Endothelial cell of umbilical vein (primary cell): ENCODE measurements around the gene FXYD6. TPM values are rescaled to one million over a fixed set of nuclear protein-coding genes. Genes with fewer than 3 reads are reported as not detected.

ENCODE experiments used
- BruUV-seq: library from RNA; stranded (reverse); fragments of 400-500 nt; replicated peaks from 2 replicates; lab custom pipeline; 2021; lab: Mats Ljungman, UMichigan
- CTCF ChIA-PET: fragments of 300-600, 350-600 bp; sonication (Branson Sonifier 250); formaldehyde crosslinking; loops from one replicate; lab custom pipeline; 2021; ENCODE audit warnings: antibody characterized with exemption, inconsistent platforms; lab: Charles Lee
- POLR2A ChIA-PET: fragments of 300-600, 350-600 bp; sonication (Branson Sonifier 250); formaldehyde crosslinking; loops from one replicate; lab custom pipeline; 2021; ENCODE audit warnings: antibody characterized with exemption, inconsistent platforms; lab: Charles Lee
- DNase-seq: peaks from one replicate; pipeline ENCODE4 v3.0.0-alpha.2; 2011; ENCODE audit warnings: low read depth, low spot score
- FAIRE-seq: peaks from 2 replicates; lab custom pipeline; 2011; peaks lifted over from hg19 to GRCh38; lab: Jason Lieb, UNC
- H2AFZ ChIP-seq: 2 replicates; pipeline ENCODE4 v1.6.0; 2012; ENCODE audit warnings: low read depth, low read length, control low read depth, inconsistent platforms
- H3K27ac ChIP-seq: 2 replicates; pipeline ENCODE4 v1.5.1; 2011; ENCODE audit warnings: low read depth, mild to moderate bottlenecking, control low read depth, low read length, moderate library complexity; ENCODE audit not compliant: insufficient read depth
- H3K27me3 ChIP-seq, 2 experiments: 2 replicates each; pipeline versions ENCODE4 v1.6.0 to v1.6.1; 2011; ENCODE audit warnings: low read length in 2 of 2, mixed read lengths in 1 of 2; ENCODE audit not compliant: control insufficient read depth in 2 of 2, insufficient read depth in 2 of 2
- H3K36me3 ChIP-seq, 2 experiments: 2 replicates in 1 of 2; 3 replicates in 1 of 2; pipeline ENCODE4 v1.5.1; 2011; ENCODE audit warnings: low read length in 2 of 2, mild to moderate bottlenecking in 1 of 2, moderate library complexity in 1 of 2; ENCODE audit not compliant: control insufficient read depth in 2 of 2, insufficient read depth in 2 of 2; ENCODE audit errors: extremely low read depth in 1 of 2
- H3K4me1 ChIP-seq: 3 replicates; pipeline ENCODE4 v1.5.1; 2011; ENCODE audit warnings: mild to moderate bottlenecking, low read length; ENCODE audit not compliant: control insufficient read depth, insufficient read depth; ENCODE audit errors: extremely low read depth
- H3K4me2 ChIP-seq: 2 replicates; pipeline ENCODE4 v1.6.1; 2011; ENCODE audit warnings: low read length, control low read depth, mixed read lengths; ENCODE audit not compliant: insufficient read depth
- H3K4me3 ChIP-seq, 3 experiments: fragments of 200-600 bp in 1 of 3; sonication (generic), shearing (Covaris generic) in 1 of 3; replicated peaks in 1 of 3; 2 replicates each; pipeline ENCODE4 v1.5.1; 2011 to 2016; ENCODE audit warnings: control low read depth in 3 of 3, low read length in 3 of 3, mild to moderate bottlenecking in 2 of 3, inconsistent platforms in 1 of 3, low read depth in 1 of 3, moderate library complexity in 1 of 3; ENCODE audit not compliant: insufficient read depth in 1 of 3
- H3K79me2 ChIP-seq: 2 replicates; pipeline ENCODE4 v1.6.0; 2012; ENCODE audit warnings: low read length, inconsistent platforms; ENCODE audit not compliant: control insufficient read depth, insufficient read depth
- H3K9ac ChIP-seq: replicated peaks from 2 replicates; pipeline ENCODE3; 2011; ENCODE audit warnings: low read length, control low read depth; ENCODE audit not compliant: insufficient read depth; ENCODE audit errors: extremely low read depth
- H3K9me1 ChIP-seq: replicated peaks from 3 replicates; pipeline ENCODE4 v1.6.0; 2011; ENCODE audit warnings: mild to moderate bottlenecking, low read length; ENCODE audit not compliant: control insufficient read depth, insufficient read depth; ENCODE audit errors: extremely low read depth
- H3K9me3 ChIP-seq: replicated peaks from 2 replicates; pipeline ENCODE4 v1.5.1; 2012; ENCODE audit warnings: low read length, inconsistent platforms; ENCODE audit not compliant: control insufficient read depth, insufficient read depth
- H4K20me1 ChIP-seq: replicated peaks from 2 replicates; pipeline ENCODE3; 2011; ENCODE audit warnings: mild to moderate bottlenecking, low read length; ENCODE audit not compliant: control insufficient read depth, insufficient read depth; ENCODE audit errors: extremely low read depth
- EZH2 ChIP-seq: IDR thresholded peaks from 2 replicates; pipeline ENCODE4 v1.6.1; 2012; ENCODE audit warnings: borderline replicate concordance, low read depth, mild to moderate bottlenecking, moderate library complexity, low read length, inconsistent platforms; ENCODE audit not compliant: severe bottlenecking
- FOS ChIP-seq: IDR thresholded peaks from 2 replicates; pipeline ENCODE4 v1.6.1; 2011; ENCODE audit warnings: mild to moderate bottlenecking, low read length, moderate library complexity, borderline replicate concordance; ENCODE audit not compliant: insufficient read depth
- GATA2 ChIP-seq: IDR thresholded peaks from 2 replicates; pipeline ENCODE4 v1.7.0; 2011; ENCODE audit warnings: low read depth, mild to moderate bottlenecking, moderate library complexity, mixed read lengths, low read length; ENCODE audit not compliant: insufficient read length, insufficient read depth
- JUN ChIP-seq: IDR thresholded peaks from 2 replicates; pipeline ENCODE4 v1.6.1; 2011; ENCODE audit warnings: borderline replicate concordance, low read depth; ENCODE audit not compliant: insufficient read length, insufficient read depth
- MAX ChIP-seq: IDR thresholded peaks from 2 replicates; pipeline ENCODE4 v1.6.1; 2011; ENCODE audit not compliant: insufficient read depth, insufficient read length
- MYC ChIP-seq: IDR thresholded peaks from one replicate; pipeline ENCODE4 v1.6.1; 2011; ENCODE audit warnings: mild to moderate bottlenecking, low read depth, low read length
- POLR2A ChIP-seq: IDR thresholded peaks from 2 replicates; pipeline ENCODE4 v1.6.1; 2012; ENCODE audit warnings: low read depth, mild to moderate bottlenecking, control low read depth, low read length
- POLR2AphosphoS5 ChIP-seq: IDR thresholded peaks from 2 replicates; pipeline ENCODE4 v1.6.1; 2012; ENCODE audit warnings: low read depth, mild to moderate bottlenecking, control low read depth, low read length, moderate library complexity; ENCODE audit not compliant: insufficient read depth
- dilution Hi-C: fragments of 300-500 bp; cut with MboI; formaldehyde crosslinking; loops from one replicate; pipeline ENCODE4 v1.15.0; 2019; ENCODE audit warnings: low sequenced_read_pairs; ENCODE audit not compliant: extremely low pct_ligation_motif_present
- intact Hi-C: fragments of 100-400 bp; cut with micrococcal nuclease; formaldehyde crosslinking; loops from one replicate; pipeline ENCODE4 v1.10.0; 2022
- polyA plus RNA-seq, 4 experiments: library from polyadenylated mRNA; depleted of rRNA in 3 of 4; stranded (reverse) in 3 of 4; unstranded in 1 of 4; fragments of >200 nt; gene quantifications; 2 replicates each; pipeline versions ENCODE4 v1.2.1 to v1.2.3, GENCODE V29; 2011 to 2012; ENCODE audit warnings: missing spikeins in 1 of 4
- total RNA-seq: library from RNA; stranded (reverse); gene quantifications from 2 replicates; pipeline ENCODE4 v1.2.3, GENCODE V29; 2021
- TF ChIP-seq, protein P1 (sequence below), 2 donors: IDR thresholded peaks; 1 replicate in 1 of 2; 2 replicates in 1 of 2; pipeline ENCODE4 v1.5.1; 2011; ENCODE audit warnings: low read length in 2 of 2, mild to moderate bottlenecking in 2 of 2, moderate library complexity in 2 of 2, control low read depth in 1 of 2, inconsistent platforms in 1 of 2, low read depth in 1 of 2; ENCODE audit not compliant: insufficient read depth in 1 of 2; ENCODE audit errors: extremely low read depth in 1 of 2

FXYD6 gene
- total and polyA plus RNA-seq, 2 donors (not counting 3 experiments of a cell fraction or from before 2014, with no cell fraction given) = 1.4 to 8.7 TPM

GRCh38 chr11:117906126-117906525, 29.7 kb upstream of the FXYD6 start:
- BruUV-seq = no TSS peak
- H3K27me3 ChIP-seq = no peaks in the 10 kb centered on the region
- DNase-seq (no peak), FAIRE-seq (no peak)
- intact Hi-C loops = no loop called here
- CTCF ChIA-PET = interaction anchor here (0.8 to 2.9 kb wide), 4 partner anchors 41 to 88 kb away, joined by 3 to 21 read pairs (median 4); no protein-coding TSS in a partner anchor
- no peak overlapping the region for H3K4me3 ChIP-seq
- POLR2A ChIA-PET = no interaction called here
- no peaks in the 10 kb centered on the region for H4K20me1 ChIP-seq
- H3K79me2 ChIP-seq = no peaks in the 10 kb centered on the region
- H3K9me1 ChIP-seq = no peaks in the 10 kb centered on the region
- no peak overlapping the region for H3K27ac ChIP-seq
- no peaks in the 10 kb centered on the region for H3K36me3 ChIP-seq
- no peak overlapping the region for H3K4me2 ChIP-seq
- TF ChIP-seq POLR2AphosphoS5 (no peak), MYC (no peak), FOS (no peak), MAX (no peak), JUN (no peak), EZH2 (no peak), POLR2A (no peak), GATA2 (no peak)
- TF ChIP-seq, protein P1, sequence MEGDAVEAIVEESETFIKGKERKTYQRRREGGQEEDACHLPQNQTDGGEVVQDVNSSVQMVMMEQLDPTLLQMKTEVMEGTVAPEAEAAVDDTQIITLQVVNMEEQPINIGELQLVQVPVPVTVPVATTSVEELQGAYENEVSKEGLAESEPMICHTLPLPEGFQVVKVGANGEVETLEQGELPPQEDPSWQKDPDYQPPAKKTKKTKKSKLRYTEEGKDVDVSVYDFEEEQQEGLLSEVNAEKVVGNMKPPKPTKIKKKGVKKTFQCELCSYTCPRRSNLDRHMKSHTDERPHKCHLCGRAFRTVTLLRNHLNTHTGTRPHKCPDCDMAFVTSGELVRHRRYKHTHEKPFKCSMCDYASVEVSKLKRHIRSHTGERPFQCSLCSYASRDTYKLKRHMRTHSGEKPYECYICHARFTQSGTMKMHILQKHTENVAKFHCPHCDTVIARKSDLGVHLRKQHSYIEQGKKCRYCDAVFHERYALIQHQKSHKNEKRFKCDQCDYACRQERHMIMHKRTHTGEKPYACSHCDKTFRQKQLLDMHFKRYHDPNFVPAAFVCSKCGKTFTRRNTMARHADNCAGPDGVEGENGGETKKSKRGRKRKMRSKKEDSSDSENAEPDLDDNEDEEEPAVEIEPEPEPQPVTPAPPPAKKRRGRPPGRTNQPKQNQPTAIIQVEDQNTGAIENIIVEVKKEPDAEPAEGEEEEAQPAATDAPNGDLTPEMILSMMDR (IDR thresholded peaks at IDR 0.05; ENCODE audit: extremely low read depth in 1 of 2, insufficient read depth in 1 of 2, low read depth in 1 of 2, low read length in 2 of 2) = no peak
- no peak overlapping the region for H3K9ac ChIP-seq
- dilution Hi-C loops = no loop called here
- no peak overlapping the region for H2AFZ ChIP-seq
- no peaks in the 10 kb centered on the region for H3K9me3 ChIP-seq
- peaks cover 5% of the 10 kb centered on the region for H3K4me1 ChIP-seq
